HG03558 (cell line): Measurements from ENCODE around the gene FRMD8.

Experiments
- ATAC-seq: cut with Tn5 transposase; IDR thresholded peaks from one replicate; pipeline ENCODE4 v1.9.1; 2021; ENCODE audit warnings: moderate number of reproducible peaks; ENCODE audit not compliant: unreplicated experiment; ENCODE audit errors: extremely low read depth

Gene FRMD8

DNA sequence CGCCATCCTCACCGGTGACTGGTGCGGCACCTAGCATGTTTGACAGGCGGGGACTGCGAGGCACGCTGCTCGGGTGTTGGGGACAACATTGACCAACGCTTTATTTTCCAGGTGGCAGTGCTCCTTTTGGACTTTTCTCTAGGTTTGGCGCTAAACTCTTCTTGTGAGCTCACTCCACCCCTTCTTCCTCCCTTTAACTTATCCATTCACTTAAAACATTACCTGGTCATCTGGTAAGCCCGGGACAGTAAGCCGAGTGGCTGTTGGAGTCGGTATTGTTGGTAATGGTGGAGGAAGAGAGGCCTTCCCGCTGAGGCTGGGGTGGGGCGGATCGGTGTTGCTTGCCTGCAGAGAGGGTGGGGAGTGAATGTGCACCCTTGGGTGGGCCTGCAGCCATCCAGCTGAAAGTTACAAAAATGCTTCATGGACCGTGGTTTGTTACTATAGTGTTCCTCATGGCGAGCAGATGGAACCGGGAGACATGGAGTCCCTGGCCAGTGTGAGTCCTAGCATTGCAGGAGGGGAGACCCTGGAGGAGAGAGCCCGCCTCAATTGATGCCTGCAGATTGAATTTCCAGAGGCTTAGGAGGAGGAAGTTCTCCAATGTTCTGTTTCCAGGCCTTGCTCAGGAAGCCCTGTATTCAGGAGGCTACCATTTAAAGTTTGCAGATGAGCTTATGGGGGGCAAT lies 37.2 kb downstream of the FRMD8 start:
- no peak for ATAC-seq

DNA sequence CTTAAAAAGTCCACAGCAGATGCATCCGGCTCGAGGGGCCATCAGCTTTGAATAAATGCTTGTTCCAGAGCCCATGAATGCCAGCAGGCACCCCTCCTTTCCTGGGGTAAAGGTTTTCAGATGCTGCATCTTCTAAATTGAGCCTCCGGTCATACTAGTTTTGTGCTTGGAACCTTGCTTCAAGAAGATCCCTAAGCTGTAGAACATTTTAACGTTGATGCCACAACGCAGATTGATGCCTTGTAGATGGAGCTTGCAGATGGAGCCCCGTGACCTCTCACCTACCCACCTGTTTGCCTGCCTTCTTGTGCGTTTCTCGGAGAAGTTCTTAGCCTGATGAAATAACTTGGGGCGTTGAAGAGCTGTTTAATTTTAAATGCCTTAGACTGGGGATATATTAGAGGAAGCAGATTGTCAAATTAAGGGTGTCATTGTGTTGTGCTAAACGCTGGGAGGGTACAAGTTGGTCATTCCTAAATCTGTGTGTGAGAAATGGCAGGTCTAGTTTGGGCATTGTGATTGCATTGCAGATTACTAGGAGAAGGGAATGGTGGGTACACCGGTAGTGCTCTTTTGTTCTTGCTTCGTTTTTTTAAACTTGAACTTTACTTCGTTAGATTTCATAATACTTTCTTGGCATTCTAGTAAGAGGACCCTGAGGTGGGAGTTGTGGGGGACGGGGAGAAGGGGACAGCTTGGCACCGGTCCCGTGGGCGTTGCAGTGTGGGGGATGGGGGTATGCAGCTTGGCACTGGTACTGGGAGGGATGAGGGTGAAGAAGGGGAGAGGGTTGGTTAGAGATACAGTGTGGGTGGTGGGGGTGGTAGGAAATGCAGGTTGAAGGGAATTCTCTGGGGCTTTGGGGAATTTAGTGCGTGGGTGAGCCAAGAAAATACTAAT lies 38.0 kb downstream of the FRMD8 start:
- ATAC-seq: no peak

DNA sequence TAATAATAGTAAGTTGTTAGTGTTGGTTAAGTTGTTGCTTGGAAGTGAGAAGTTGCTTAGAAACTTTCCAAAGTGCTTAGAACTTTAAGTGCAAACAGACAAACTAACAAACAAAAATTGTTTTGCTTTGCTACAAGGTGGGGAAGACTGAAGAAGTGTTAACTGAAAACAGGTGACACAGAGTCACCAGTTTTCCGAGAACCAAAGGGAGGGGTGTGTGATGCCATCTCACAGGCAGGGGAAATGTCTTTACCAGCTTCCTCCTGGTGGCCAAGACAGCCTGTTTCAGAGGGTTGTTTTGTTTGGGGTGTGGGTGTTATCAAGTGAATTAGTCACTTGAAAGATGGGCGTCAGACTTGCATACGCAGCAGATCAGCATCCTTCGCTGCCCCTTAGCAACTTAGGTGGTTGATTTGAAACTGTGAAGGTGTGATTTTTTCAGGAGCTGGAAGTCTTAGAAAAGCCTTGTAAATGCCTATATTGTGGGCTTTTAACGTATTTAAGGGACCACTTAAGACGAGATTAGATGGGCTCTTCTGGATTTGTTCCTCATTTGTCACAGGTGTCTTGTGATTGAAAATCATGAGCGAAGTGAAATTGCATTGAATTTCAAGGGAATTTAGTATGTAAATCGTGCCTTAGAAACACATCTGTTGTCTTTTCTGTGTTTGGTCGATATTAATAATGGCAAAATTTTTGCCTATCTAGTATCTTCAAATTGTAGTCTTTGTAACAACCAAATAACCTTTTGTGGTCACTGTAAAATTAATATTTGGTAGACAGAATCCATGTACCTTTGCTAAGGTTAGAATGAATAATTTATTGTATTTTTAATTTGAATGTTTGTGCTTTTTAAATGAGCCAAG lies 38.9 kb downstream of the FRMD8 start:
- ATAC-seq: no peak

DNA sequence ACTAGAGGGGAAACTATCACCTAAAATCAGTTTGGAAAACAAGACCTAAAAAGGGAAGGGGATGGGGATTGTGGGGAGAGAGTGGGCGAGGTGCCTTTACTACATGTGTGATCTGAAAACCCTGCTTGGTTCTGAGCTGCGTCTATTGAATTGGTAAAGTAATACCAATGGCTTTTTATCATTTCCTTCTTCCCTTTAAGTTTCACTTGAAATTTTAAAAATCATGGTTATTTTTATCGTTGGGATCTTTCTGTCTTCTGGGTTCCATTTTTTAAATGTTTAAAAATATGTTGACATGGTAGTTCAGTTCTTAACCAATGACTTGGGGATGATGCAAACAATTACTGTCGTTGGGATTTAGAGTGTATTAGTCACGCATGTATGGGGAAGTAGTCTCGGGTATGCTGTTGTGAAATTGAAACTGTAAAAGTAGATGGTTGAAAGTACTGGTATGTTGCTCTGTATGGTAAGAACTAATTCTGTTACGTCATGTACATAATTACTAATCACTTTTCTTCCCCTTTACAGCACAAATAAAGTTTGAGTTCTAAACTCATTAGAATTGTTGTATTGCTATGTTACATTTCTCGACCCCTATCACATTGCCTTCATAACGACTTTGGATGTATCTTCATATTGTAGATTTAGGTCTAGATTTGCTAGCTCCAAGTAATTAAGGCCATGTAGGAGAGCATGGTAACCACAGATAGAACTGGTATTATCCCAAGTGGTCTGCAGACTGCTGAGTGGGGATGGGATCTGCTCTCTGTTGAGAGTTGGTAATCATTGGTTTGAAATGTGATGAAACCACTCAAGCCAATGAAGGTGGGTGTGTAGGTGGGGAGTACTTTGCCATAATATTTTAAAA lies 39.8 kb downstream of the FRMD8 start:
- ATAC-seq: no peak

DNA sequence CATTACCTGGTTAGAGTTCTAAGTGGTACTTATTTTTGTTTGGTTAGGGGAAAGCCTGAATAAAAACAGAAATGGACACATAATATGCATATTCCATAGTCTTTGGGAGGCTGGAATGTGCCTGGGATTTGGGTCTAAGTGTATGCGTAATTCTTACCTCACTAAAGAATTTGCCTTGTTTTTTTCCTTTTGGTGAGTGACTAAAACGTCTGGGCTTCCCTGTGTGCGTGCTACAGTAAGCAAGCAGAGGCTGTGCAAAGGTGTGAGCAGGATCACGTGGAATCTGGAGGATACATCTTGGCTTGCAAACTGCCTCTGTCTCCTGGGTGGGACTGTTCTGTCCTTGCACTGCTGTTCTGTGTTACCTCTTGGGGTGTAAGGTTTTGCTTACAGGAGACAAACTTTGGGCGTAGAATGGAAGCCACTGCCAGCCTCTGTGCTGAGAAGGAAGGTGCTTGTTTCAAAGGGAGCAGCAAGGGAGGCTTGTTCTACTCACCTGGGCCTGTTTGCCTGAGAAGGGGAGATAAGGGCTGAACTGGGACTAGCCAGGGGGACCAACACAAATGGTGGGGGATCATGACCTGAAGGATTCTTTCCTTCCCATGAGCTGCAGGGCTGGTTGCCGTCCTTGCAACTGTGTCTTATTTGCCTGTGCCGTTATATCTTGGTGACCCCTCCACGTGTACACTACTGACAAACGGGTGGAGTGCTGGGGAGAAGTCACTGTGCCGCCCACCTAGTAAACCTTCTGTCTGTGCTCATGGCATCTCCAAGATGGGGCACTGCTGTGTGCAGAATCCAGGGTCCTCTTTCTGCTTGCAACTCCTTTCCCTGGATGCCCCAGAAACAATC lies 40.6 kb downstream of the FRMD8 start:
- no peak for ATAC-seq

DNA sequence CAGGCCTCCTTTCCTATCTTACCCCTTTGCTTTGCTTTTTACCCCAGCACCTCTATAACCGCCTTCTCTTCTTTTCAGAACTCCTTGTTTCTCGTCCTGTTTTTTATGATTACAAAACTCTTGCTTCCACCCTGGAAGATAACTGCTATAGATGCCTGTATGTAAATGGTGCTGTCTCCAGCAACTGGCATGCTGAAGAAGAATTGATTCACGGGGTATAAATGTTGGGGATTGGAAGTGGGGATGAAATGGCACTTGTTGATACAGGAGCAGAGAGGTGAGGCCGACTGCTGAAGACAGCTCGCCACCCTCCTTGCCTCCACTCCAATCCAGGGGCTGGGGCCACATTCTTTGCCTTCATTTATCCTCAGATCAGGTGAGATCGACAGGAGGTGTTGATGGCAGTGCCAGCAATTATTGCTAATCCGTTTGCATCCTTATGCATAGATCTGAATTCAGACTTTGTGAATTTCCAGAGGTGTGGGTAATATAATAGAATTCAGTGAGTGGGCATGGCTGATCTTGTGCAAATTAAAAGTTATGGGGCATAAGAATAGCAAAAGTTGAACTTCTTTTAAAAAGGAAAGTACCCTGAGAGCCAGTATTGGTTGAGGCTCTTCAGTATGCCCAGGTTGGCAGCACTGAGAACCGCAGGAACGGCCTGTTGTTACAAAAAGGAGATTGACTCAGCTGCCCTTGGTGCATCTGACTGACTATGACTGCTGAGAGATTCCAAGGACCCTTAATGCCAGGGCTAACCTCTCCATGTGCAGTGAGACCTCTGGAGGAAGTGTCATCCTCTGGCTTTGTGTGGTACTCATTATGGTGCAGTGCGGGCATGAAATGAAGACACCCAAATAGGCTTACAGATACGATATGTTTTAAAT lies 41.5 kb downstream of the FRMD8 start:
- ATAC-seq: no peak

DNA sequence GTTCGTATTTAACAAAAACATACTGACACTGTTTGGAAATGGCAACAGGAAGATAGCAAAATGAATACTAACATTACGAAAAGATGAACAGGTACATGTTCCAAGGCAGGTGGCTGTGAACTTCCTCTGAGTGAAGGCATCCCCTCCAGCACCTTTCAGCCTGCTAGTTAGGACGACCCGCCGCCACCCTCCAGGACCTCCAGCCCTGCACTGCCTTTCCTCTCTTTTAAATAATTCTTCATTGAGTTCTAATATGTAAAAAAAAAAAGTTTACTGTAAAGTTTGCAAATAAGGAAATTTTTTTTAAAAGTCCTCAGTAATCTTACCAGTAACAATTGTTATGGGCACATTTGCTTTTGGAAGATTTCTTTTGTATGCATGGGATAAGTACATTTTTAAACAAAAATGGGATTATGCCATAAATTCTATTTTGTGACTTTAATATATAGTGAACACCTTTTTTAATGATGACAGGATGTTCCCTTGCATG lies 42.2 kb downstream of the FRMD8 start:
- no peak for ATAC-seq

DNA sequence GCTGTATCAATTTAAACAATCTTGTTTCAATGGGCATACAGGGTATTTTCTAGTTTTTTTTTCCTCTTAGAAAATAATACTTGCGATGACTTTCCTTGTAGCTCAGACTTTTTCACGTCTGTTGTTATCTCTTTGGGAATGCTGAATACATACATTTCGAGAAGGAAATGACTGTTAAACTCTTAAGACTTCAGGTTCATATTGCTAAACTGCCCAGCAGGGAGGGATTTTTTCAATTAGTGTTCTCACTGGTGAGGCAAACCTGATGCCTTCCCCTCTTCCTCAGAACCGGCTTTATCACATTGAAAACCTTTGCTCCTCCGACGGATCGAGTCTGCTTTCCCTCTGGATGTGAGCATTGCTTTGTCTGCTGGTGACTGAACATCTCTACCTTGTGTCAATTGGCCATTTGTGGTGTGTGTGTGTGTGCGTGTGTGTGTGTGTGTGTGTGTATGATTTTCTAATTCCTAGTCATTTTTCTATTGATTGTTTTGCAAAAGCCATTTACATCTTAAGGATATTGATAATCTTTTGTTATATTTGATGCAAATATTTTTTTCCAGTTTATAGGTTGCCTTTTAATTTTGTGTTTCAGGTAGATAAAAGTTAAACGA lies 42.7 kb downstream of the FRMD8 start:
- no peak for ATAC-seq

DNA sequence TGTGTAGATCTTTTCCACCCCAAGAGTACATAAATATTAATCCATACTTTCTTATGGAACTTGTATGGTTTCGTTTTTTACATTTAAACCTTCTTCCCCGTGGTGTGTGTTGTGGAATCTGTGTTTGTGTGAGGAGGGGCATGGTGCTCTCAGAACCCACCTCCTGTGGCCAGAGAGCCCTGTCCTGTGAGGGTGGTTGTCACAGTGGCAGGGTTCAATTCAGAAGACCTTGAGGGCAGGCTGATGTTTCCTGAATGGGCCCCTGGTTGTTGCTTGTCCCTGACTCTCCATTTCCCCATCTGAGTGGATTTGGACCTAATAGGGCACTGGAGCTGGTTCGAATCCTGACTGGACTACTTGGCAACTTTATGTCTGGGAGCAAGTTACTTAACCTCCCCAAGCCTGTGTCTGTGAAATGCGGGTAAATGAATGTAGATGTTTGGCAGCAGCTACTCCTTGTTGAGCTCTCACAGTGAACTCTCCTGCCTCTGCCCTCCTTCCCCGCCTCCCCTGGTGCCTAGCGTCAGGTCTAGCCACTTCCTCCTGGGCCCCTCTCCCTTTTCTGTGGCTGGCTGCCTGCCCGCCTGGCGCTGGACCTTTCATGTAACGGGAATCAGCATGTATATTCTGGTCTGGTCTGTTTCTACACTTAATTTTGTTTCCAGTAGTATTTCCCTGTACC lies 43.4 kb downstream of the FRMD8 start:
- no peak for ATAC-seq

DNA sequence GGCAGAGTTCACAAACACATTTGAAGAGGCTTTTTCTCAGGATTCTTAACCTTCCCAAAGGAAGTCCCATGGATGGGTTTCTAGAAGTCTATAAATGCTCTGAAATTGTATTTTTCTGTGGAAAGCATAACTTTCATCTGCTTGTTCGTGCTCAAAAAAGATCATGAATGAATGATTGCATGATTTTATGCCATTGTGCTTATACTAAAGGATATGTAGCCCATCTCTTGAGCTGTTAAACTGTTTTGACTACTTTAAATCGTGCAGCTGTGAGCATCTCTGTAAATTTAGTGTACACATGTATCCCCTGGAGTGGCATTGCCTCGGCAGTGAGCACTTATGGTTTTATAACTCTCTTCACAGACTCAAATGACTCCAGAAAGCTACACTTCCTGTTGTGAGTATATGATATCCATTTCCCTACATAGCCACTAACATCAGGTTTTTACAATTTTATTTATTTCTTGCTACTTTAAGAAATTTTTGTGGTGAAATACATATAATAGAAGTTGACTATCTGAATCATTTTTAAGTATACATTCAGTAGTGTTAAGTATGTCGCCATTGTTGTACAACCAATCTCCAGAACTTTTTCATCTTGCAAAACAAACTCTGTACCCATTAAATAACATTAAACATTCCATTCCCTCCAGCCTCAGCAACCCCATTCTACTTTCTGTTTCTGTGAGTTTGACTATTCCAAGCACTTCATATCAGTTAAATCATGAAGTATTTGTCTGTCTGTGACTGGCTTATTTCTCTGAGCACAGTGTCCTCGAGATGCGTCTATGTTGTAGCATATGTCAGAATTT lies 44.2 kb downstream of the FRMD8 start:
- ATAC-seq: no peak

DNA sequence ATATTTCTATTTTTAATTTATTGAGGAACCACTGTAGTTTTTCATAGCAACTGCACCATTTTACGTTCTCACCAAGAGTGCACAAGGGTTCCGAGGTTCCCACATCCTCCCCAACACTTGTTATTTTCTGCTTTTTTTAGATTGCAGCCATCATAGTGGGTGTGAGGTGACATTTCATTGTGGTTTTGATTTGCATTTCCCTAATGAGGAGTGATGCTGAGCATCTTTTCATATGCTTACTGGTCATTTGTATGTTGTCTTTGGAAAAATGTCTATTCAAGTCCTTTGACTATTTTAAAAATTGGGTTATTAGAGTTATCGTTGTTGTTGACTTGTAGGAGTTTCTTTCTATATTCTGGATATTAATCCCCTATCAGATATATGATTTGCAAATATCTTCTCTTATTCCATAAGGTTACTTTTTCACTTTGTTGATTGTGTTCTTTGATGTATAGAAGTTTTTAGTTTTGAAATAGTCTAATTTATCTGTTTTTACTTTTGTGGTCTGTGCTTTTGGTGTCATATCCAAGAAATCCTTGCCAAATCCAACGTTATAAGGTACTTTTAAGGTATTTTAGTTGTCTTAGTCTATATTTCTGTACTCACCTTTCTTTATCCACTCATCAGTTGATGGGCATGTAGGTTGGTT lies 45.1 kb downstream of the FRMD8 start:
- ATAC-seq: no peak

DNA sequence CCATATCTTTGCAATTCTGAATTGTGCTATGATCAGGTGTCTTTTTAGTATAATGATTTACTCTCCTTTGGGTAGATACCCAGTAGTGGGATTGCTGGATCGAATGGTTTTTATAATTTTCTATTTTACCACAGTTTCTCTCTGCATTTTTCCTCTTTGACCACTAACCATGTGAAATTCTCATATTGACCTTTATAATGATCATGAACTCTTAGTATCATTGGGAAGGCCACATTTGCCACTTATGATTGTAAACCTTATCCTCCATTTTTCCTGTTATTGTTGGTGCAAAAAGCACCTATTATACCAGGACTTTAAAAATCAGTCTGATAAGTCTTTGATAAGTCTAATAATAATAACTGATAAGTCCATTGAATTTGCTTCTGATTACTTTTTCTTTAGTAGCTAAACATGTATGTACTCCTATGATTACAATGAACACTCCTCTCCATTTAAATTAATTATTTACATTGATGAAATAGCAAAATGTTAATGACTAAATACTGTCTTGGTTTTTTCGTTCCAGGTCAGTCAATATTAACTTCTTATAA lies 45.7 kb downstream of the FRMD8 start:
- no peak for ATAC-seq

DNA sequence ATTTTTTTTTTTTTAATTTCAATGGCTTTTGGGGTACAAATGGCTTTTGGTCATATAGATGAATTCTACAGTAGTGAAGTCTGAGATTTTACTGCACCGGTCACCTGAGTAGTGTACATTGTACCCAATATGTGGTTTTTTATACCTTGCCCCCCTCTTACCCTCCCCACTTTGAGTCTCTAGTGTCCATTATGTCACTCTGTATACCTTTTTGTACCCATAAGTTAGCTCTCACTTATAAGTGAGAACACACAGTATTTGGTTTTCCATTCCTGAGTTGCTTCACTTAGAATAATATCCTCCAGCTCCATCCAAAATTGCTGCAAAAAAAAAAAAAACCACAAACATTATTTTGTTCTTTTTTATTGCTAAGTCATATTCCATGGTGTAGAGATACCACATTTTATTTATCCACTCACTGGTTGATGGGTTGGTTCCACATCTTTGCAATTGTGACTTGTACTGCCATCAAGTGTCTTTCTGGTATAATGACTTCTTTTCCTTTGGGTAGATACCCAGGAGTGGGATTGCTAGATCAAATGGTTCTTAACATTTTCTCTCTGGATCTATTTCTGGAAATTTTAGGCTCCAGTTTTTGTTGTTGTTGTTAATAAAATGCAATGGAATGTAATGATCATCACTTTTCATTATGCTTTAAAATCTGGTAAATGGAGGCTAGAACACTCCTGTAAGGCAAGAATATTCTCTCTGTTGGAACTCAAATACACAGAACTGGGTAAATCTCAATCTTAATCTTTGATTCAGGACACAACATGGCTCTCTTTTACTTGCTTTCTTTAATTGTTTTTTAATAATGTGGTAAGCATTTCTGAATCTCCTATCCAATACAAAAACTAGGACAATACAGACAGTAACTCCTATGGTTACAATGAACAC lies 46.5 kb downstream of the FRMD8 start:
- ATAC-seq: no peak

DNA sequence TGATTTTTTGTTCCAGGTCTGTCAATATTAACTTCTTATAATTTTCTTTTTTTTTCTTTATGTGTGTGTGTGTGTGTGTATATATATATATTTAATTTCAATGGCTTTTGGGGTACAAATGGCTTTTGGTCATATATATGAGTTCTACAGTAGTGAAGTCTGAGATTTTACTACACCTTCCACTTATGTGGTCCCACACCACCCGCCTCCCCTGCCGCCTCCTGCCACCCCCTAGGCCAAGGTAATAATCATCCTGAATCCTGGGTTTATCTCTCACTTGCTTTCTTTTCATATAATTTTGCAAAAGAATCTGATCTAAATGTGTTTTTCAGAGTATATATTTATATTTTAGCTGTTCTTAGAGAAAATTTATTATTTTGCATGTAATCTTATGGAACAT lies 47.2 kb downstream of the FRMD8 start:
- no peak for ATAC-seq
